Suprapubic skin (tissue), 3 donors: ENCODE results near the gene USP2.

Experiments used
- CTCF ChIP-seq, 2 donors: fragments of 200-600 bp in 1 of 2; fragments of 450-650 bp in 1 of 2; sonication (generic) in 1 of 2; IDR thresholded peaks; one replicate each; pipeline ENCODE4 v1.5.1; 2016 to 2019; ENCODE audit warnings: antibody characterized with exemption in 2 of 2, mild to moderate bottlenecking in 1 of 2, moderate library complexity in 1 of 2
- POLR2A ChIP-seq, 2 donors: fragments of 450-650 bp; IDR thresholded peaks; one replicate each; pipeline ENCODE4 v1.6.1; 2017; ENCODE audit warnings: antibody characterized with exemption in 2 of 2, mild to moderate bottlenecking in 2 of 2, moderate library complexity in 2 of 2

- no peak for TF ChIP-seq CTCF (IDR thresholded peaks at IDR 0.05)
- no peak for TF ChIP-seq POLR2A (IDR thresholded peaks at IDR 0.05)
Observed at GRCh38 chr11:119415517-119415916, 34.0 kb upstream of the USP2 start.
